SW 1271 (cell line): ENCODE measurements around the gene PPP2R1B.
"Not testable (repeated sequence)": the region's sequence is repeated elsewhere in the genome, so short reads cannot be mapped to it uniquely, and the experiment has no call there.

Source experiments
- DNase-seq, 2 experiments: peaks; one replicate each; lab custom pipeline; 2025; lab: John Stamatoyannopoulos, UW

Gene PPP2R1B

GRCh38 chr11:111782109-111782741, 16.0 kb upstream of the PPP2R1B start:
- no peak for DNase-seq

- DNase-seq: no peak
Observed at GRCh38 chr11:111779118-111779517, 12.9 kb upstream of the PPP2R1B start.

GRCh38 chr11:111778047-111778558, 11.9 kb upstream of the PPP2R1B start:
- no peak for DNase-seq

- peak; percentile 60 to 83 for DNase-seq
Observed at GRCh38 chr11:111777094-111778046, 11.2 kb upstream of the PPP2R1B start.

- DNase-seq: no peak
Observed at GRCh38 chr11:111776398-111777093, 10.4 kb upstream of the PPP2R1B start.

GRCh38 chr11:111774955-111775710, 8.9 kb upstream of the PPP2R1B start:
- DNase-seq: no peak

- no peak for DNase-seq
Observed at GRCh38 chr11:111772535-111772934, 6.3 kb upstream of the PPP2R1B start.

GRCh38 chr11:111771205-111771604, 5.0 kb upstream of the PPP2R1B start:
- DNase-seq: not testable (repeated sequence)

- DNase-seq: no peak
Observed at GRCh38 chr11:111770581-111771134, 4.5 kb upstream of the PPP2R1B start.

GRCh38 chr11:111766834-111767142, 599 bp upstream of the PPP2R1B start:
- DNase-seq: no peak

GRCh38 chr11:111765320-111765983, 737 bp downstream of the PPP2R1B start:
- peak in 1 of 2 experiments; percentile 55 for DNase-seq

- no peak for DNase-seq
Observed at GRCh38 chr11:111764621-111765020, 1.6 kb downstream of the PPP2R1B start.

- peak in 1 of 2 experiments; percentile 29 for DNase-seq
Observed at GRCh38 chr11:111762981-111763643, 3.1 kb downstream of the PPP2R1B start.

GRCh38 chr11:111762526-111762925, 3.7 kb downstream of the PPP2R1B start:
- no peak for DNase-seq

- no peak for DNase-seq
Observed at GRCh38 chr11:111761036-111761435, 5.2 kb downstream of the PPP2R1B start.

GRCh38 chr11:111759778-111760407, 6.3 kb downstream of the PPP2R1B start:
- DNase-seq: no peak

- DNase-seq: no peak
Observed at GRCh38 chr11:111759376-111759775, 6.8 kb downstream of the PPP2R1B start.

GRCh38 chr11:111756097-111756496, 10.1 kb downstream of the PPP2R1B start:
- DNase-seq: no peak

GRCh38 chr11:111749646-111750045, 16.5 kb downstream of the PPP2R1B start:
- DNase-seq: no peak
